ENCODE results near the gene BDKRB2.

DNA sequence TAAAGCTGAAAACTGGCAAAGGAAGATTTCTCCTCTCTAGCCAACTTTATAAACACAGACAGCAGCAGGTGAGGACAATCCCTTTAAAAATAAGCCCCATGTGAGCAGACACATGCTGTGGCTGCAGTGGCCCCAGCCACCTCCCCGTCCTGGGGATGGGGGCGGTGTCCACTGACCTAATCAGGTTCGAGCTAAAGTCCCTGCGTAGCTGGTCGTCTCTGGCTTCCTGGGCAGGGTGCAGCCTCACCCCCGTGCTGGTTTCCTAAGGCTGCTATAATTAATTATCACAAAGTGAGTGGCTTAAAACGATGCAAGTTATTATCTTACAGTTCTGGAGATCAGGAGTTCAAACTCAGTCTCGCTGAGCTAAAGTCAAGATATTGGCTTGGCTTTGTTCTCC lies 52.4 kb downstream of the BDKRB2 start:
- TF ChIP-seq STAG1 (CRISPR knock-in tag; IDR thresholded peaks at IDR 0.05), result no peak
- TF ChIP-seq PHF20 (CRISPR knock-in tag; IDR thresholded peaks at IDR 0.05), result no peak
- TF ChIP-seq, protein P1, sequence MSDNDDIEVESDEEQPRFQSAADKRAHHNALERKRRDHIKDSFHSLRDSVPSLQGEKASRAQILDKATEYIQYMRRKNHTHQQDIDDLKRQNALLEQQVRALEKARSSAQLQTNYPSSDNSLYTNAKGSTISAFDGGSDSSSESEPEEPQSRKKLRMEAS (IDR thresholded peaks at IDR 0.05), result no peak
- TF ChIP-seq ZNF557 (CRISPR knock-in tag; IDR thresholded peaks at IDR 0.05), result no peak
- TF ChIP-seq CBFB (CRISPR knock-in tag; IDR thresholded peaks at IDR 0.05), result no peak
- no peak for TF ChIP-seq SALL2 (CRISPR knock-in tag; IDR thresholded peaks at IDR 0.05)
- no peak for TF ChIP-seq TEAD2 (CRISPR knock-in tag; IDR thresholded peaks at IDR 0.05)
- no peak for TF ChIP-seq NR3C1 (CRISPR knock-in tag; IDR thresholded peaks at IDR 0.05)
- no peak for TF ChIP-seq IKZF1 (IDR thresholded peaks at IDR 0.05)
- no peak for TF ChIP-seq RAD21 (CRISPR knock-in tag; IDR thresholded peaks at IDR 0.05)
- no peak for TF ChIP-seq ZNF724P (CRISPR knock-in tag; IDR thresholded peaks at IDR 0.05; ENCODE audit: borderline replicate concordance)
- no peak for TF ChIP-seq YY1 (IDR thresholded peaks at IDR 0.05; ENCODE audit: insufficient read depth, insufficient replicate concordance, low read depth, low read length)
